Kidney (tissue), 14 donors: ENCODE measurements around the gene MSI2. TPM values are rescaled to one million over a fixed set of nuclear protein-coding genes. Genes with fewer than 3 reads are reported as not detected.

Experiments used
- DNase-seq, 5 donors: peaks; one replicate each; pipeline ENCODE4 v3.0.0-alpha.2; 2013 to 2020
- FAIRE-seq: peaks from 2 replicates; lab custom pipeline; 2012; peaks lifted over from hg19 to GRCh38; lab: Jason Lieb, UNC
- H3K27ac ChIP-seq, 2 donors: one replicate each; pipeline ENCODE4 v1.7.0; 2013; ENCODE audit warnings: low read depth in 2 of 2, low read length in 2 of 2, inconsistent platforms in 1 of 2
- H3K27me3 ChIP-seq: one replicate; pipeline ENCODE4 v1.7.1; 2013; ENCODE audit warnings: low read length, inconsistent platforms; ENCODE audit not compliant: control insufficient read depth, insufficient read depth
- H3K36me3 ChIP-seq, 3 donors: one replicate each; pipeline versions ENCODE4 v1.7.0 to v1.7.1; 2013; ENCODE audit warnings: low read length in 3 of 3, control low read depth in 1 of 3, inconsistent platforms in 1 of 3; ENCODE audit not compliant: insufficient read depth in 3 of 3, control insufficient read depth in 2 of 3
- H3K4me1 ChIP-seq, 3 donors: one replicate each; pipeline versions ENCODE4 v1.7.0 to v1.7.1; 2013; ENCODE audit warnings: low read length in 3 of 3, inconsistent platforms in 1 of 3, low read depth in 1 of 3; ENCODE audit not compliant: control insufficient read depth in 2 of 3, insufficient read depth in 2 of 3
- H3K4me3 ChIP-seq, 3 donors: one replicate each; pipeline versions ENCODE4 v1.7.0 to v1.8.1; 2013; ENCODE audit warnings: low read length in 3 of 3, control low read depth in 1 of 3, inconsistent platforms in 1 of 3
- H3K9ac ChIP-seq, 3 donors: one replicate each; pipeline versions ENCODE4 v1.7.0 to v1.7.1; 2013; ENCODE audit warnings: low read length in 3 of 3, control low read depth in 1 of 3, inconsistent platforms in 1 of 3
- H3K9me3 ChIP-seq, 3 donors: one replicate each; pipeline versions ENCODE4 v1.7.0 to v1.7.1; 2013; ENCODE audit warnings: low read length in 3 of 3, control low read depth in 1 of 3, inconsistent platforms in 1 of 3; ENCODE audit not compliant: control insufficient read depth in 2 of 3, insufficient read depth in 1 of 3
- CTCF ChIP-seq: IDR thresholded peaks from 3 replicates; pipeline ENCODE4 v1.5.1; 2012; ENCODE audit warnings: mild to moderate bottlenecking, moderate library complexity, borderline replicate concordance; ENCODE audit not compliant: insufficient read depth; ENCODE audit errors: extremely low read depth
- intact Hi-C: fragments of 100-400 bp; cut with DNase I; formaldehyde crosslinking; loops from one replicate; pipeline ENCODE4 v1.11.1; 2022
- polyA plus RNA-seq: library from polyadenylated mRNA; stranded (reverse); fragments of 350-450 nt; fragmentation: Illumina TruSeq; extraction: RNeasy Lipid Tissue Mini Kit (QIAGEN cat#74804); gene quantifications from one replicate; pipeline ENCODE4 v1.2.3, GENCODE V29; 2014; ENCODE audit warnings: low read depth, low replicate concordance; ENCODE audit not compliant: insufficient read depth
- total RNA-seq: library from RNA; stranded (reverse); fragmentation: NEBNext Ultra II Directional; extraction: Animal tissue kit (Norgen Biotek cat#: 25700); gene quantifications from one replicate; pipeline ENCODE4 v1.2.1, GENCODE V29; 2021
- donor health status: control.
- donor health status: control.
- donor health status: control.
- donor health status: control.
- donor health status: control.
- donor health status: DM: yes; HTN: yes; CAD: no.
- donor health status: Normal renal cell carcinoma (clear cell type).

Gene MSI2
- total and polyA plus RNA-seq, 2 donors from 2014 or later, result 69.2 to 151 TPM

- peaks cover 0 to 27% (median 8%) of the 10 kb centered on the region in 3 donors for H3K4me1 ChIP-seq
- no peak for TF ChIP-seq CTCF
- H3K27ac ChIP-seq, result no peak overlapping the region
- FAIRE-seq (no peak), DNase-seq (peak in 4 of 5 donors; percentile 72 to 81 (median 77))
- intact Hi-C loops, result no loop called here
- H3K27me3 ChIP-seq, result no peaks in the 10 kb centered on the region
- no peak overlapping the region for H3K9ac ChIP-seq
- no peak overlapping the region for H3K4me3 ChIP-seq
- H3K9me3 ChIP-seq, result no peaks in the 10 kb centered on the region
- H3K36me3 ChIP-seq, result no peaks in the 10 kb centered on the region
Observed at GRCh38 chr17:57563958-57564357, 307.6 kb downstream of the MSI2 start.

GRCh38 chr17:57565176-57565575 is 308.9 kb downstream of the MSI2 start:
- no peak overlapping the region for H3K4me3 ChIP-seq
- DNase-seq, result no peak
- H3K27ac ChIP-seq, result no peak overlapping the region
- H3K4me1 ChIP-seq, result peaks cover 0 to 27% (median 8%) of the 10 kb centered on the region in 3 donors
- TF ChIP-seq CTCF, result no peak
- H3K9ac ChIP-seq, result no peak overlapping the region
- no peaks in the 10 kb centered on the region for H3K9me3 ChIP-seq
- intact Hi-C loops, result no loop called here
- H3K36me3 ChIP-seq, result no peaks in the 10 kb centered on the region
- FAIRE-seq, result no peak
- H3K27me3 ChIP-seq, result no peaks in the 10 kb centered on the region

GRCh38 chr17:57566721-57567120 is 310.4 kb downstream of the MSI2 start:
- Histone ChIP-seq H3K27me3 (no peaks in the 10 kb centered on the region), H3K36me3 (no peaks in the 10 kb centered on the region), H3K9me3 (no peaks in the 10 kb centered on the region), H3K9ac (no peak overlapping the region), H3K27ac (no peak overlapping the region), H3K4me3 (no peak overlapping the region), H3K4me1 (peaks cover 0 to 30% (median 8%) of the 10 kb centered on the region in 3 donors)
- DNase-seq (no peak), FAIRE-seq (no peak)
- intact Hi-C loops, result no loop called here
- TF ChIP-seq CTCF, result no peak

GRCh38 chr17:57567251-57567650 is 310.9 kb downstream of the MSI2 start:
- no peak for TF ChIP-seq CTCF
- Histone ChIP-seq H3K9ac (no peak overlapping the region), H3K9me3 (no peaks in the 10 kb centered on the region), H3K4me1 (peaks cover 0 to 30% (median 8%) of the 10 kb centered on the region in 3 donors), H3K4me3 (no peak overlapping the region), H3K36me3 (no peaks in the 10 kb centered on the region), H3K27ac (no peak overlapping the region), H3K27me3 (no peaks in the 10 kb centered on the region)
- FAIRE-seq (no peak), DNase-seq (no peak)
- intact Hi-C loops, result no loop called here
